Renal cortex interstitium (tissue), 15 donors: ENCODE measurements around the gene NF1. TPM values are rescaled to one million over a fixed set of nuclear protein-coding genes. Genes with fewer than 3 reads are reported as not detected.
"Not testable (repeated sequence)": the region's sequence is repeated elsewhere in the genome, so short reads cannot be mapped to it uniquely, and the experiment has no call there.

Source experiments
- DNase-seq, 11 donors: peaks; one replicate each; pipeline ENCODE4 v3.0.0-alpha.2; 2013; ENCODE audit warnings: low read depth in 9 of 11, low spot score in 4 of 11; ENCODE audit errors: extremely low read depth in 1 of 11
- long read RNA-seq, 16 experiments: transcript quantifications; one replicate each; lab custom pipeline, GENCODE V29; 2026
- polyA plus RNA-seq, 3 donors: library from polyadenylated mRNA; unstranded; fragments of 120-200 nt; gene quantifications; one replicate each; pipeline ENCODE4 v1.2.1, GENCODE V29; 2013; ENCODE audit not compliant: insufficient read length in 3 of 3

The NF1 gene
- polyA plus RNA-seq: 10 to 100 TPM; 41.4 to 49.1 (median 44.4) TPM
- long read RNA-seq, donor 1, full-length matches to known transcripts: 3 of 3 reads
- long read RNA-seq, donor 1, partial matches to known transcripts: 0 of 3 reads
- long read RNA-seq, donor 1, other reads (novel, unspliced or antisense): 0 of 3 reads
- long read RNA-seq, donor 2, full-length matches to known transcripts: 2 of 2 reads
- long read RNA-seq, donor 2, partial matches to known transcripts: 0 of 2 reads
- long read RNA-seq, donor 2, other reads (novel, unspliced or antisense): 0 of 2 reads
- long read RNA-seq, donor 3, full-length matches to known transcripts: 4 of 9 reads
- long read RNA-seq, donor 3, partial matches to known transcripts: 5 of 9 reads
- long read RNA-seq, donor 3, other reads (novel, unspliced or antisense): 0 of 9 reads
- long read RNA-seq, donor 4, full-length matches to known transcripts: 3 of 3 reads
- long read RNA-seq, donor 4, partial matches to known transcripts: 0 of 3 reads
- long read RNA-seq, donor 4, other reads (novel, unspliced or antisense): 0 of 3 reads
- long read RNA-seq, donor 5: 0 reads
- long read RNA-seq, donor 6, full-length matches to known transcripts: 5 of 5 reads
- long read RNA-seq, donor 6, partial matches to known transcripts: 0 of 5 reads
- long read RNA-seq, donor 6, other reads (novel, unspliced or antisense): 0 of 5 reads
- long read RNA-seq, donor 7, full-length matches to known transcripts: 5 of 11 reads
- long read RNA-seq, donor 7, partial matches to known transcripts: 6 of 11 reads
- long read RNA-seq, donor 7, other reads (novel, unspliced or antisense): 0 of 11 reads
- long read RNA-seq, donor 8: 0 reads
- long read RNA-seq, donor 9, full-length matches to known transcripts: 2 of 15 reads
- long read RNA-seq, donor 9, partial matches to known transcripts: 13 of 15 reads
- long read RNA-seq, donor 9, other reads (novel, unspliced or antisense): 0 of 15 reads
- long read RNA-seq, donor 10, full-length matches to known transcripts: 1 of 1 reads
- long read RNA-seq, donor 10, partial matches to known transcripts: 0 of 1 reads
- long read RNA-seq, donor 10, other reads (novel, unspliced or antisense): 0 of 1 reads
- long read RNA-seq, donor 11, full-length matches to known transcripts: 5 of 5 reads
- long read RNA-seq, donor 11, partial matches to known transcripts: 0 of 5 reads
- long read RNA-seq, donor 11, other reads (novel, unspliced or antisense): 0 of 5 reads
- long read RNA-seq, donor 12, full-length matches to known transcripts: 1 of 1 reads
- long read RNA-seq, donor 12, partial matches to known transcripts: 0 of 1 reads
- long read RNA-seq, donor 12, other reads (novel, unspliced or antisense): 0 of 1 reads
- long read RNA-seq, donor 13: 0 reads
- long read RNA-seq, donor 14, full-length matches to known transcripts: 1 of 1 reads
- long read RNA-seq, donor 14, partial matches to known transcripts: 0 of 1 reads
- long read RNA-seq, donor 14, other reads (novel, unspliced or antisense): 0 of 1 reads
- long read RNA-seq, donor 15, full-length matches to known transcripts: 3 of 3 reads
- long read RNA-seq, donor 15, partial matches to known transcripts: 0 of 3 reads
- long read RNA-seq, donor 15, other reads (novel, unspliced or antisense): 0 of 3 reads
- long read RNA-seq, donor 16, full-length matches to known transcripts: 4 of 4 reads
- long read RNA-seq, donor 16, partial matches to known transcripts: 0 of 4 reads
- long read RNA-seq, donor 16, other reads (novel, unspliced or antisense): 0 of 4 reads

- peak; percentile 88 to 96 (median 92) for DNase-seq
Observed at GRCh38 chr17:31094600-31095235, at the start of gene NF1. Gene NF1, plus strand, starts transcription at chr17:31094977. Its CDS starts 333 bp downstream, at chr17:31095310.

- DNase-seq: not testable (repeated sequence)
Observed at GRCh38 chr17:31046856-31047425, 47.8 kb upstream of the NF1 start.

GRCh38 chr17:31048142-31048541 is 46.6 kb upstream of the NF1 start:
- DNase-seq: no peak

GRCh38 chr17:31048780-31049179 is 46.0 kb upstream of the NF1 start:
- DNase-seq: no peak

GRCh38 chr17:31050948-31051347 is 43.8 kb upstream of the NF1 start:
- DNase-seq: no peak

GRCh38 chr17:31051506-31051905 is 43.3 kb upstream of the NF1 start:
- DNase-seq: no peak

GRCh38 chr17:31052187-31052889 is 42.4 kb upstream of the NF1 start:
- DNase-seq: no peak

- no peak for DNase-seq
Observed at GRCh38 chr17:31053071-31053470, 41.7 kb upstream of the NF1 start.

- no peak for DNase-seq
Observed at GRCh38 chr17:31054761-31055160, 40.0 kb upstream of the NF1 start.

GRCh38 chr17:31058976-31059375 is 35.8 kb upstream of the NF1 start:
- DNase-seq: no peak

- DNase-seq: no peak
Observed at GRCh38 chr17:31060791-31061550, 33.8 kb upstream of the NF1 start.

GRCh38 chr17:31061678-31062077 is 33.1 kb upstream of the NF1 start:
- DNase-seq: no peak

- no peak for DNase-seq
Observed at GRCh38 chr17:31062346-31062745, 32.4 kb upstream of the NF1 start.

- no peak for DNase-seq
Observed at GRCh38 chr17:31064707-31065106, 30.1 kb upstream of the NF1 start.

GRCh38 chr17:31067691-31068184 is 27.0 kb upstream of the NF1 start:
- DNase-seq: no peak

GRCh38 chr17:31068291-31068690 is 26.5 kb upstream of the NF1 start:
- DNase-seq: no peak
